ENCODE measurements around the gene FGF6. TPM values are rescaled to one million over a fixed set of nuclear protein-coding genes. Genes with fewer than 3 reads are reported as not detected.
"Not testable (repeated sequence)": the region's sequence is repeated elsewhere in the genome, so short reads cannot be mapped to it uniquely, and the experiment has no call there.

The FGF6 gene
- total RNA-seq, 1 experiment from 2014 or later: not detected

DNA sequence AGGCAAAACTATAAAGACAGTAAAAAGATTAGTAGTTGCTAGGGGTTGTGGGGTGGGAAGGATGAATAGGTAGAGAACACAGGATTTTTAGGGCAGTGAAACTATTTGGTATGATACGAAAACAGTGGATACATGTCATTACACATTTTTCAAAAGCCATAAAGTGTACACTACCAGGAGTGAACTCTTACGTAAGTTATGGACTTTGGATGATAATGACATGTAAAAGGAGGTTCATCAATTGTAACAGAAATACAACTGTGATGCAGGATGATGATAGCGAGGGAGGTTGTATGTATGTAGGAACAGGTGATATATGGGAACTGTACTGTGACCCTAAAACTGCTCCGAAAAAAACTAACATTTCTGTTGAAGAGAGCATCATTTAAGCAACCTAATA lies 15.1 kb upstream of the FGF6 start:
- no TSS peak for BruUV-seq (replicated peaks)
- Histone ChIP-seq H3K27me3 (ENCODE audit: insufficient read depth, low read depth) (peaks cover 81% of the 10 kb centered on the region), H3K4me3 (no peak overlapping the region), H3K79me2 (ENCODE audit: low read depth) (no peaks in the 10 kb centered on the region), H3K4me1 (replicated peaks; ENCODE audit: insufficient read depth) (no peaks in the 10 kb centered on the region), H2AFZ (no peak overlapping the region), H3K9me2 (ENCODE audit: insufficient read depth) (peaks cover 3% of the 10 kb centered on the region; the same call in 1 of the 2 replicates), H3K9me3 (ENCODE audit: insufficient read depth, low read depth) (no peaks in the 10 kb centered on the region), H3K27ac (no peak overlapping the region), H3K36me3 (ENCODE audit: low read depth) (no peaks in the 10 kb centered on the region), H3F3A (ENCODE audit: insufficient read depth, low read depth) (no peaks in the 10 kb centered on the region), H4K20me1 (ENCODE audit: insufficient read depth) (no peaks in the 10 kb centered on the region), H3K4me2 (no peak overlapping the region)
- intact Hi-C loops (cut with micrococcal nuclease; ENCODE audit: unreplicated experiment): no loop called here
- peak in 1 of 2 experiments; percentile 28 for DNase-seq
- ChIA-PET CTCF (no interaction called here), POLR2A (ENCODE audit: unreplicated experiment) (no interaction called here)
- TF ChIP-seq EZH2 (IDR thresholded peaks at IDR 0.05; ENCODE audit: low read depth): no peak
- TF ChIP-seq, protein P1, sequence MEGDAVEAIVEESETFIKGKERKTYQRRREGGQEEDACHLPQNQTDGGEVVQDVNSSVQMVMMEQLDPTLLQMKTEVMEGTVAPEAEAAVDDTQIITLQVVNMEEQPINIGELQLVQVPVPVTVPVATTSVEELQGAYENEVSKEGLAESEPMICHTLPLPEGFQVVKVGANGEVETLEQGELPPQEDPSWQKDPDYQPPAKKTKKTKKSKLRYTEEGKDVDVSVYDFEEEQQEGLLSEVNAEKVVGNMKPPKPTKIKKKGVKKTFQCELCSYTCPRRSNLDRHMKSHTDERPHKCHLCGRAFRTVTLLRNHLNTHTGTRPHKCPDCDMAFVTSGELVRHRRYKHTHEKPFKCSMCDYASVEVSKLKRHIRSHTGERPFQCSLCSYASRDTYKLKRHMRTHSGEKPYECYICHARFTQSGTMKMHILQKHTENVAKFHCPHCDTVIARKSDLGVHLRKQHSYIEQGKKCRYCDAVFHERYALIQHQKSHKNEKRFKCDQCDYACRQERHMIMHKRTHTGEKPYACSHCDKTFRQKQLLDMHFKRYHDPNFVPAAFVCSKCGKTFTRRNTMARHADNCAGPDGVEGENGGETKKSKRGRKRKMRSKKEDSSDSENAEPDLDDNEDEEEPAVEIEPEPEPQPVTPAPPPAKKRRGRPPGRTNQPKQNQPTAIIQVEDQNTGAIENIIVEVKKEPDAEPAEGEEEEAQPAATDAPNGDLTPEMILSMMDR (conservative IDR thresholded peaks at IDR 0.05): no peak

- BruUV-seq (replicated peaks); intact Hi-C loops (cut with micrococcal nuclease; ENCODE audit: unreplicated experiment); POLR2A ChIA-PET (ENCODE audit: unreplicated experiment): not testable (repeated sequence)
These were observed 10.2 kb upstream of the FGF6 start for GRCh38 chr12:4455849-4456248.

DNA sequence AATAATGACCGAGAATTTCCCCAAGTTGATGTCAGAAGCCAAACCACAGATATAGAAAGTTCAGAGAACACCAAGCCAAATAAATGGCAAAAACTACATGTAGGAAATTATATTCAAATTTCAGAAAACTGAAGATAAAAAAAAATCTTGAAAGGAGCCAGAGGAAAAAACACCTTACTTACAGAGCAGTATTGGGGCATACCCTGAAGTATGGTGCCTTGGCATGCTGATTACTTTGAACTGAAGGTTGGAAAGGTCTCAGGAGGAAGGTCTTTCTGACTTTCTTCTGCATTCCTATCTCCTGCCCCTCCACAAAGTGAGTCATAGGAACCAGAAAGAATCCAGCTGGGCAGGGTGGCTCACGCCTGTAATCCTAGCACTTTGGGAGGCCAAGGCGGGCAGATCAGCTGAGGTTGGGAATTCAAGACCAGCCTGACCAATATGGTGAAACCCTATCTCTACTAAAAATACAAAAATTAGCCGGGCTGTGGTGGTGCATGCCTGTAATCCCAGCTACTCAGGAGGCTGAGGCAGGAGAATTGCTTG lies 8.8 kb upstream of the FGF6 start:
- Histone ChIP-seq H3K9me2 (ENCODE audit: insufficient read depth) (no peaks in the 10 kb centered on the region), H3K4me2 (no peak overlapping the region), H2AFZ (0 out of 2 replicates have a peak overlapping the region, but pooled peaks have one; percentile 14), H3K27ac (no peak overlapping the region), H4K20me1 (ENCODE audit: insufficient read depth) (no peaks in the 10 kb centered on the region), H3K9me3 (ENCODE audit: insufficient read depth, low read depth) (no peaks in the 10 kb centered on the region), H3K36me3 (ENCODE audit: low read depth) (no peaks in the 10 kb centered on the region), H3K4me3 (no peak overlapping the region), H3K79me2 (ENCODE audit: low read depth) (no peaks in the 10 kb centered on the region), H3F3A (ENCODE audit: insufficient read depth, low read depth) (no peaks in the 10 kb centered on the region), H3K27me3 (ENCODE audit: insufficient read depth, low read depth) (peaks cover 51% of the 10 kb centered on the region), H3K4me1 (replicated peaks; ENCODE audit: insufficient read depth) (no peaks in the 10 kb centered on the region)
- ChIA-PET POLR2A (ENCODE audit: unreplicated experiment) (no interaction called here), CTCF (no interaction called here)
- peak in 1 of 2 experiments; percentile 30 for DNase-seq
- intact Hi-C loops (cut with micrococcal nuclease; ENCODE audit: unreplicated experiment): no loop called here
- TF ChIP-seq, protein P1 (conservative IDR thresholded peaks at IDR 0.05): no peak
- no peak for TF ChIP-seq EZH2 (IDR thresholded peaks at IDR 0.05; ENCODE audit: low read depth)
- BruUV-seq (replicated peaks): no TSS peak

More at GRCh38 chr12:4455849-4456248, 10.2 kb upstream of the FGF6 start:
- H3K27ac ChIP-seq; H3K36me3 ChIP-seq (ENCODE audit: low read depth); H3K4me3 ChIP-seq; CTCF ChIA-PET; H3F3A ChIP-seq (ENCODE audit: insufficient read depth, low read depth); H3K4me1 ChIP-seq (replicated peaks; ENCODE audit: insufficient read depth); H4K20me1 ChIP-seq (ENCODE audit: insufficient read depth); H3K9me2 ChIP-seq (ENCODE audit: insufficient read depth); H3K4me2 ChIP-seq; H3K79me2 ChIP-seq (ENCODE audit: low read depth); H3K9me3 ChIP-seq (ENCODE audit: insufficient read depth, low read depth); H2AFZ ChIP-seq: not testable (repeated sequence)
- H3K27me3 ChIP-seq (ENCODE audit: insufficient read depth, low read depth): peaks cover 51% of the 10 kb centered on the region
- DNase-seq: peak in 1 of 2 experiments; percentile 8

DNA sequence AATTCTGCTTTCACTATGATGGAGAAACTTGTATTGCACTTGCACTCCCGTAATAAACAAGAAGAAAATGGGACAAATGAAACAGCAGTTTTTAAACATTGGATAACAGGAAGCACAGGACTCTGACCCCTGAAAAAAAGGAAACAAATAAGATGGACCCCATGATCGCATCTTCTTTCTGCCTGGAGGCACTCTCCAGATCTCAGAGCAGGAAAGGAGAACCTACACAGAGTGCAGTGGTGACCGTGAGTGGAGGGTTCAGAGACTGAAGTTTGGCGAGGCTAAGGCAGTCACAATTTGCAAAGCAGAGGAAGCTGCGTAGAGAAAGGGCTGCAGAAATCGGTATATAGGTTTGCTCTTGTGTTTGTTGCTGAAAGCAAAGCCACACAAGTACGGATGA lies 6.1 kb upstream of the FGF6 start:
- TF ChIP-seq, protein P1 (conservative IDR thresholded peaks at IDR 0.05): no peak
- TF ChIP-seq EZH2 (IDR thresholded peaks at IDR 0.05; ENCODE audit: low read depth): no peak
- no peaks in the 10 kb centered on the region for H3K79me2 ChIP-seq (ENCODE audit: low read depth)
- CTCF ChIA-PET: no interaction called here
- no peaks in the 10 kb centered on the region; the same call in 1 of the 2 replicates for H3K9me2 ChIP-seq (ENCODE audit: insufficient read depth)
- H3K9me3 ChIP-seq (ENCODE audit: insufficient read depth, low read depth): no peaks in the 10 kb centered on the region
- H3F3A ChIP-seq (ENCODE audit: insufficient read depth, low read depth): no peaks in the 10 kb centered on the region
- no peaks in the 10 kb centered on the region for H3K36me3 ChIP-seq (ENCODE audit: low read depth)
- intact Hi-C loops (cut with micrococcal nuclease; ENCODE audit: unreplicated experiment): no loop called here
- no peak overlapping the region for H2AFZ ChIP-seq
- H4K20me1 ChIP-seq (ENCODE audit: insufficient read depth): no peaks in the 10 kb centered on the region
- H3K27me3 ChIP-seq (ENCODE audit: insufficient read depth, low read depth): peaks cover 57% of the 10 kb centered on the region
- H3K4me3 ChIP-seq: no peak overlapping the region
- BruUV-seq (replicated peaks): no TSS peak
- no peaks in the 10 kb centered on the region for H3K4me1 ChIP-seq (replicated peaks; ENCODE audit: insufficient read depth)
- DNase-seq: no peak
- POLR2A ChIA-PET (ENCODE audit: unreplicated experiment): no interaction called here
- no peak overlapping the region for H3K27ac ChIP-seq
- no peak overlapping the region for H3K4me2 ChIP-seq
